GM18499 (cell line): ENCODE measurements around the gene NEK1.
"Not testable (repeated sequence)": the region's sequence is repeated elsewhere in the genome, so short reads cannot be mapped to it uniquely, and the experiment has no call there.

Experiments
- ATAC-seq: cut with Tn5 transposase; IDR thresholded peaks from one replicate; pipeline ENCODE4 v1.9.1; 2021; ENCODE audit warnings: moderate number of reproducible peaks; ENCODE audit not compliant: insufficient read depth, unreplicated experiment

Gene NEK1

DNA sequence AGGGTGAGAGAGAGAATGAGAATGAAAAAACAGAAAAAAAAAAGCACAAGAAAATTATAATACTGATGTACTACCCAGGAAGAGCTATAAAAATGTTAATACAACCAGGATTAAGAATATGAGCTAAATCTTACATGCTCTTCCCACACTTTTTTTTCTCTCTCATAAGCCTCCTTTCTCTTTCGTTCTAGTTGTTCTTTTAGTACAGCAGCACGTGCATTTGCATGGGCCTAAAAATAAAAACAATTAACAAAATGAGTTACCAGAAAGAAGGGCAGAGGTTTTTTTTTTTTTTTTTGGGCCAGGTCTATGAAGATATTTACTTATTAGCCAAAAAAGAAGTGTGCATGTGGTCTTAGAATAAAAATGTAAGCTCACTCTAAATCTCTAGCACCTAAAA lies 105.5 kb downstream of the NEK1 start:
- ATAC-seq: no peak

- not testable (repeated sequence) for ATAC-seq
Observed at GRCh38 chr4:169499907-169500306, 112.5 kb downstream of the NEK1 start.

DNA sequence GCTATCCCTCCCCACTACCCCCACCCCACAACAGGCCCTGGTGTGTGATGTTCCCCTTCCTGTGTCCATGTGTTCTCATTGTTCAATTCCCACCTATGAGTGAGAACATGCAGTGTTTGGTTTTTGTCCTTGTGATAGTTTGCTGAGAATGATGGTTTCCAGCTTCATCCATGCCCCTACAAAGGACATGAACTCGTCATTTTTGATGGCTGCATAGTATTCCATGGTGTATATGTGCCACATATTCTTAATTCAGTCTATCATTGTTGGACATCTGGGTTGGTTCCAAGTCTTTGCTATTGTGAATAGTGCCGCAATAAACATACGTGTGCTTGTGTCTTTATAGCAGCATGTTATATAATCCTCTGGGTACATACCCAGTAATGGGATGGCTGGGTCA lies 118.1 kb downstream of the NEK1 start:
- not testable (repeated sequence) for ATAC-seq

DNA sequence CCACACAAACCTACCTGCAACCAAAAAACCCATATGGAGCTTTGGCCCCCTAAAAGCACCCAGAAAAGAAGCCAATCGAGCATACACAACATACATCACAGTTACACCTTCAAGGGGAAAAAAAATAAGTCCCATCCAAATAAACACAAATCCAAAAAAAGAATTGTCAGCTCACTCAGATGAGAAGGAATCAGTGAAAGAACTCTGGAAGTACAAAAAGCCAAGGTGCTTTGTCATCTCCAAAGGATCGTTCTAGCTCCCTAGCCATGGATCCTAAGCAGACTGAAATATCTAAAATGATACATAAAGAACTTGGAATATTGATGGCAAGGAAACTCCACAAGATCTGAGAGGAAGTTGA lies 119.2 kb downstream of the NEK1 start:
- ATAC-seq: no peak

DNA sequence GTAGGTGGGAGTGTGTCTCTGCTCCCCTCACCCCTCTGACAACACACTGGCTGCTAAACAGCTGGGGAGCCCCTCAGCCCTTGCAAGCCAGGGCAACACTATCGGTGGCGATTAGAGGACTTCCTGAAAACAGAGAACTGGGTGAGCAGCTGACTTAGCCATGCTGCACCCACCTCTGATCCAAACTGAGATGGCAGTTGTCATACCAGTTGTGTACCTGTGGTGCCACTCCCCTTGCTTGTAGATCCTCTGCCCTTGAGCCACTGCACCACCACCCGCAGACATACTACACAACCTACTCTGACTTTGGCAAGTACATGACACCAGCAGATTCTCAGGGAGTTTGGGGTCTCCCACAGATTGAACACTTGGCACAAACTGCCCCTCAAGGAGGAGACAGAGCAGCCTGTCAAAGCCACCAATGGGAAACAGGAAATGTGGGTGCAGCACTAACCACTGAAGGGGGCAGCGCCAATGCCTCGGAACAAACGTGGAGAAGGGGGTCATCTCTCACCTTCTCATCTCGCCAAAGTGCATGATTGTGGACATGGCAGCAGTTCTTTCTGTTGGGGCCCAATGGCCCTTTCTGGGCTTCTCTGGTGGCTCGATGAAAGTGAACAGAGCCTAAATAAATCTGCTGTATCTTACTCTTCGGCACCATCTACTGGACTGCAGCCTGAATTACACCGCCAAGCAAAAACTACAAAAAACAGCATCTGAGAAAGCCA lies 119.8 kb downstream of the NEK1 start:
- ATAC-seq: no peak

DNA sequence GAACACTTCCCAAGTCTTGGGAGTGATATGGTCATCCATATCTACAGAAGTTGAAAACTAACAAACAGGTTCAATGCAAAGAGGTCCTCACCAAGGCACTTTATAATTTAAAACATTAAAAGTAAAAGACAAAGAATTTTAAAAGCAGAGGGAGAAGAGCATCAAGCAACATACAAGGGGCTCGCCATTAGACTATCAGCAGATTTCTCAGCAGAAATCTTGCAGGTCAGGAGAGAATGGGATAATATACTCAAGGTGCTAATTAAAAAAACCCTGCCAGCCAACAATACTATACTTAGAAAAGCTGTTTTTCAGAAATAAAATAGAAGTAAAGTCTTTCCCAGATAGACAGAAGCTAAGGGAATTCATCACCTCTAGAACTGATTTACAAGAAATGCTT lies 121.2 kb downstream of the NEK1 start:
- ATAC-seq: no peak

DNA sequence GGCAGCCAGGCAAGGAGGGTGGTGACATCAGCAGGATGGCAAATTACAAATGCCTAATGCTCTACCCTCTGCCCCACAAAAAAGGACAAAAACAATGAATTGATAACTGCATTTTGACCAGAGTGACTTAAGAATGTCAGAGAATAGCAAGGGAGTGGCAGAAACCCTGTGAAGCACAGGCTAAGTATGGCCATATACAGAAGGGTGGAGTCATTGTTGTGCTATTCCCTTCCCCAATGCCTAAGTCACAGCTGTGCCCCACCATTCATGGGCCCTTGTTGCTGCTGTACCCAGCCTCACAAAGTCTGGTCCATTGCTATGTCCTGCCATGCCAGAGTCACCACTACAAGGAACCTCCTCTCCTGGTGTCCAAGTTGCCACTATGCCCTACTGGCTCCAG lies 123.1 kb downstream of the NEK1 start:
- ATAC-seq: no peak

- ATAC-seq: peak; percentile 56
Observed at GRCh38 chr4:169485791-169486742, 126.3 kb downstream of the NEK1 start.

GRCh38 chr4:169485086-169485485 lies 127.3 kb downstream of the NEK1 start:
- ATAC-seq: no peak

- ATAC-seq: no peak
Observed at GRCh38 chr4:169484485-169484884, 127.9 kb downstream of the NEK1 start.

DNA sequence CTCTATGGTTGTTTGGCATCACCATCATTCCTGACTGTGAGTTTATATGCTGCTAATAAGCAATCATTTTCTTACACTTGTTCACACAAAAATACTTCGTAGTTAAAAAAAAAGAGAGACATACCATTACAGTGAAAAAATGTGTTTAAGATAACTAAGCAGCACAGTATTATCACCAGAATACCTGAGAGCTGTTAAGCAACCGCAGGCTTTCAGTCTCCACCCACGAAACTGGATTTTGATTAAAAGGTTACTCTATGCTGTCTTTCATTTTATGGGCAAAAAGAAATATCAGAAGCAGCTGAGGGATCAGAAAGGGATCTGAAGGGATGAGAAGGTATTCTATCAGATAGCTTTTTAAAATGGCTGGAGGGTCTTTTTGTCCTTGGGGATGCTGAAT lies 148.3 kb downstream of the NEK1 start:
- ATAC-seq: no peak

DNA sequence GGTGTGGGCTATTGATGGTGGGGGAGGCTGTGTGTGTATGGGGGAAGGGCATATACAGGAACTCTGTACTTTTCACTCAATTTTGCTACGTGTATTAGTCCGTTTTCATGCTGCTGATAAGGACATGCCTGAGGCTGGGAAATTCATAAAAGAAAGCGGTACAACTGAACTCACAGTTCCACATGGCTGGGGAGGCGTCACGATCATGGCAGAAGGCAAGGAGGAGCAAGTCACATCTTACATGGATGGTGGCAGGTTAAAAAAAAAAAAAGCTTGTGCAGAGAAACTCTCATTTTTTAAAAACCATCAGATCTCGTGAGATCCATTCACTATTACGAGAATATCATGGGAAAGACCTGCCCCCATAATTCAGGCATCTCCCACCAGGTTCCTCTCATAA lies 152.3 kb downstream of the NEK1 start:
- no peak for ATAC-seq

DNA sequence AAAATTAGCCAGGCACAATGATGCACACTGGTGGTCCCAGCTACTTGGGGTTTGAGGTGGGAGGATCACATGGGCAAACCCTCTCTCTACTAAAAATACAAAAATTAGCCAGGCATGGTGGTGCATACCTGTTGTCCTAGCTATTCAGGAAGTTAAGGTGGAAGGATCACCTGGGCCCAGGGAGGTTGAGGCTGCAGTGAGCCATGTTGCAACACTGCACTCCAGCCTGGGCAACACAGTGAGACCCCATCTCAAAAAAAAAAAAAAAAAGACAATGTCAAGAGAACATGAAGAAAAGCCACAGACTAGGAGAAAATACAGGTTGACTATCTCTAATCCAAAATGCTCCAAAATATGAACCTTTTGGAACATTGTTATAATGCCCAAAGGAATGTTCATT lies 153.8 kb downstream of the NEK1 start:
- ATAC-seq: no peak

GRCh38 chr4:169452644-169453043 lies 159.7 kb downstream of the NEK1 start:
- ATAC-seq: not testable (repeated sequence)

DNA sequence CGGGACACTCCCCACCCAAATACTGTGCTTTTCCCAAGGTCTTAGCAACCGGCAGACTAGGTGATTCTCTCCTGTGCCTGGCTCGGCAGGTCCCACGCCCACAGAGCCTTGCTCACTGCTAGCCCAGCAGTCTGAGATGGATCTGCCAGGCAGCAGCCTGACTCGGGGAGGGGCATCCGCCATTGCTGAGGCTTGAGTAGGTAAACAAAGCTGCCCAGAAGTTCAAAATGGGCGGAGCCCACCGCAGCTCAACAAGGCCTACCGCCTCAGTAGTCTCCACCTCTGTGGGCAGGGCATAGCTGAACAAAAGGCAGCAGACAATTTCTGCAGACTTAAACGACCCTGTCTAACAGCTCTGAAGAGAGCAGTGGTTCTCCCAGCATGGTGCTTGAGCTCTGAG lies 163.4 kb downstream of the NEK1 start:
- not testable (repeated sequence) for ATAC-seq

DNA sequence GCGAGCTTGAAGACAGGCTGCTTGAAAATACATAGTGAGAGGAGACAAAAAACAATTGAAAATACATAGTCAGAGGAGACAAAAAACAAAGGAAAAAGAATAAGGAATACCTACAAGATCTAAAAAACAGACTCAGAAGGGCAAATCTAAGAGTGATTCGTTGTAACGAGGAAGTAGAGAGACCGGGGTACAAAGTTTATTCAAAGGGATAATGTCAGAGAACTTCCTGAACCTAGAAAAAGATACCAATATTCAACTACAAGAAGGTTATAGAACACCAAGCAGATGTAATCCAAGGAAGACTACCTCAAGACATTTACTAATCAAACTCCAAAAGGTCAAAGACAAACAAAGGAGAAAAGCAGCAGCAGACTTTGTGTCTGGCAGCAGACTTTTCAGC lies 165.6 kb downstream of the NEK1 start:
- ATAC-seq: no peak

- ATAC-seq: no peak
Observed at GRCh38 chr4:169443748-169444147, 168.6 kb downstream of the NEK1 start.

GRCh38 chr4:169440446-169440845 lies 171.9 kb downstream of the NEK1 start:
- ATAC-seq: no peak

- ATAC-seq: no peak
Observed at GRCh38 chr4:169439244-169439643, 173.1 kb downstream of the NEK1 start.

DNA sequence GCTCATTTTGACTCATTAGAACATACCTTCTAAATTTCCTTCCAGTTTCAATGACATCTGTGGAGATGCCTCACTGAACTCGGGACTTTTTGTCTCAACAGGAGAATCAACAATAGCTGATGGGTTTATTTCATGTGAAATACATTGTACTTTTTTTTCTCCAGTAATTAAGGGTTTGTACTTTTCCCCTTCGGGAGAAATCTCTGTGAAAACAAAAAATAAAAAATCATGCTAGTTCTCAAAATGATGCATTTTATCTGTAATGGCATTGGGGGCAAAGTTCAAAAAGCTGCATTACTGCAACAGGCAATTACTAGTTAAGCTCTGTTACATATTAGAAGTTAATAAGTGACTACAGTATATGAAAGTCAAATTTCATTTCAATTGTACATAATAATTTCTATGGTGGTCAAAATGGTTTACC lies 174.3 kb downstream of the NEK1 start:
- no peak for ATAC-seq

DNA sequence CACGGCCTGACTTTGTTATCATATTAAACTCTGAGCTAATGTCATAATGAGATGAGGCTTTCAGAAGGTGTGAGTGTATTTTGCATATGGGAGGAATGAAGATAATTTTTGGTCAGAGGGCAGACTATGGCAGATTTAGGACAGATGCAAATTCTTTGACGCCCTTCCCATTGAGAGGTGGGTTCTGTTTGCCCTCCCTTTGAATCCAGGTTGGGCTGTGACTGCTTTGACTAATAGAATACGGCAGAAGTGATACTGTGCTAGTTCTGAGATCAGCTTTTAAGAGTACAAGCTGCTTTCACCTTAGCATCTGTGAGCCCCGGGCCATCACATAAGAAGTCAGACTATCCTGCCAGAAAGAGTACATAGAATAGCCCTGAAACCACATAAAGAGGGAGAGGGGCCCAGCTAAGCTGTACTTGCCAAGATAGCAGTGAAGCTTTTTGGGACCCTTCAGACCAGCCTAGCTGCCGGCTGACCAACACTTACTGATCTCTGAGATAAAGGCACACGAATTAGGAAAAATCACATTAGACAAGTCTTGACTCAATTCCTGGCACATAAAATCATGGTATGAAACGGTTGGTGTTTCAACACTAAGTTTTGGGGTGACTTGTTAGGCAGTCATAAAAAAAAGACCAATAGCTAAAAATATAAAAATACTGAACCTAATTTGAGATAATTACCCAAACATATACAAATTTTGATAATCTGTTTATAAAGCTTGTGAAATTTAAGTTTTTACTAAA lies 174.9 kb downstream of the NEK1 start:
- ATAC-seq: peak; percentile 83
